ENCODE measurements around the gene ARFRP1.

DNA sequence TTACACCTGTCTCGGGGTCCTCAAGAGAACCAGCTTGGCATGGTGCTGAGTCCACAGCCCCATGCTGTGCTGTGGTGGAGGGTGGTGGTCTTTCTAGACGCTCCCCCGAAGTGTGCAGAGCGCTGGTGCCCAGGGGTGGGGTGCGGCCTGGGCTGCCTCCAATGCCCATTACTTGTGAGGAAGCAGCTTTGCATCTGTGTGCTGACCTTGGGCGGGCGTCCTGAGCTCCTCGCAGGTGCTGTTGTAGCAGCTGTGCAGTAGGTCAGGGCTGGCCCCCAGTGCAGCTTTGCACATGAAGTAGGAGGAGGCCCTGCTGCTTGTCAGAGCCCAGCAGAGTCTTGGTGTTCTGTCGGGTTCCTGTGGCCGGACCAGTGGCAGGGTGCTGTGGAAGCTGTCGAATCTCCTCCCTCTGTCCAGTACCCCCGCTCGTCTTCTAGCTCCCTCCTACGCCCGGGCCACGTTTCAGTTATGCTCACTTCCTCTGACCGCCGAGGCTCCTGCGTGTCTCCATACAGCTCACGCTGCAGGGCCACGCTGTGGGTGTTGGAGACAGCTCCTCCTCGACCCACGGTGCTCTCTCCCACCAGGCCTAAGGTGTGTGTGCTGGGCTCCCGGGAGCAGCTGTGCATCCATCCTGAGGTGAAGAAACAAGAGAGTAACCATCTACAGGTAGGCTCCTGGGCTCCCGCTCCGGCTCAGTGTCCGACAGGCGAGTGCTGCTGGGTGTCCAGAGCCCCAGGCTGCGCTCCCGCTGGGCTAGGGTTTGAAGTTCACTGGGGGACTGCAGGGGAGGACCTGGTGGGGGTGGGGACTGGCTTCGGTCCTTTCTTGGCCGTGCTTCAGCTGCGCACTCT lies 45.6 kb downstream of the ARFRP1 start:
- TF ChIP-seq, protein P1, sequence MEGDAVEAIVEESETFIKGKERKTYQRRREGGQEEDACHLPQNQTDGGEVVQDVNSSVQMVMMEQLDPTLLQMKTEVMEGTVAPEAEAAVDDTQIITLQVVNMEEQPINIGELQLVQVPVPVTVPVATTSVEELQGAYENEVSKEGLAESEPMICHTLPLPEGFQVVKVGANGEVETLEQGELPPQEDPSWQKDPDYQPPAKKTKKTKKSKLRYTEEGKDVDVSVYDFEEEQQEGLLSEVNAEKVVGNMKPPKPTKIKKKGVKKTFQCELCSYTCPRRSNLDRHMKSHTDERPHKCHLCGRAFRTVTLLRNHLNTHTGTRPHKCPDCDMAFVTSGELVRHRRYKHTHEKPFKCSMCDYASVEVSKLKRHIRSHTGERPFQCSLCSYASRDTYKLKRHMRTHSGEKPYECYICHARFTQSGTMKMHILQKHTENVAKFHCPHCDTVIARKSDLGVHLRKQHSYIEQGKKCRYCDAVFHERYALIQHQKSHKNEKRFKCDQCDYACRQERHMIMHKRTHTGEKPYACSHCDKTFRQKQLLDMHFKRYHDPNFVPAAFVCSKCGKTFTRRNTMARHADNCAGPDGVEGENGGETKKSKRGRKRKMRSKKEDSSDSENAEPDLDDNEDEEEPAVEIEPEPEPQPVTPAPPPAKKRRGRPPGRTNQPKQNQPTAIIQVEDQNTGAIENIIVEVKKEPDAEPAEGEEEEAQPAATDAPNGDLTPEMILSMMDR (IDR thresholded peaks at IDR 0.05): no peak
- TF ChIP-seq ZFX (IDR thresholded peaks at IDR 0.05; ENCODE audit: borderline replicate concordance): no peak
